Measurements from ENCODE around the gene UNC13B. TPM values are rescaled to one million over a fixed set of nuclear protein-coding genes. Genes with fewer than 3 reads are reported as not detected.

The UNC13B gene
- total and polyA plus RNA-seq, 2 experiments from 2014 or later = 8.7 to 52.1 TPM

DNA sequence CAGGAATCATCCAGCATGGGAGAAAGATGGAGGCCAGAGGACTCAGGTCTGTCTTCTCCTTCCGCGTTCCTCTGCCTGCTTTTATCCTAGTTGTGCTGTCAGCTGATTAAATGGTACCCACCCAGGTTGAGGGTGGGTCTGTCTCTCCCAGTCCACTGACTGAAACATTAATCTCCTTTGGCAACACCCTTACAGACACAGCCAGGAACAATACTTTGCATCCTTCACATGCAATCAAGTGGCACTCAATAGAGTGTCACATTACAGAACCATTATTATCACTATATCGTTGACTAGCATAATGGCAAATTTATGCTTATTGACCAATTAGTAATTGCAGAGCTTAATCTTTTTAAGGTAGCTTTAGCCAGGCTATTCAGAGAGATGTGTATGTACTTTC lies 64.8 kb downstream of the UNC13B start (continued):
- TF ChIP-seq ZNF462 (CRISPR knock-in tag; IDR thresholded peaks at IDR 0.05) (no peak), CTCF (conservative IDR thresholded peaks at IDR 0.05; ENCODE audit: low read depth in 2 of 2) (no peak), EZH2phosphoT487 (IDR thresholded peaks at IDR 0.05; ENCODE audit: unreplicated experiment) (no peak), STAT1 (IDR thresholded peaks at IDR 0.05; ENCODE audit: unreplicated experiment) (no peak)
- TF ChIP-seq, protein P1, sequence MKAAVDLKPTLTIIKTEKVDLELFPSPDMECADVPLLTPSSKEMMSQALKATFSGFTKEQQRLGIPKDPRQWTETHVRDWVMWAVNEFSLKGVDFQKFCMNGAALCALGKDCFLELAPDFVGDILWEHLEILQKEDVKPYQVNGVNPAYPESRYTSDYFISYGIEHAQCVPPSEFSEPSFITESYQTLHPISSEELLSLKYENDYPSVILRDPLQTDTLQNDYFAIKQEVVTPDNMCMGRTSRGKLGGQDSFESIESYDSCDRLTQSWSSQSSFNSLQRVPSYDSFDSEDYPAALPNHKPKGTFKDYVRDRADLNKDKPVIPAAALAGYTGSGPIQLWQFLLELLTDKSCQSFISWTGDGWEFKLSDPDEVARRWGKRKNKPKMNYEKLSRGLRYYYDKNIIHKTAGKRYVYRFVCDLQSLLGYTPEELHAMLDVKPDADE (IDR thresholded peaks at IDR 0.05) = no peak

GRCh38 chr9:35227284-35227683 lies 65.5 kb downstream of the UNC13B start:
- H3K27me3 ChIP-seq (ENCODE audit: insufficient read depth) = no peaks in the 10 kb centered on the region
- H3K9me3 Mint-ChIP-seq = no peaks in the 10 kb centered on the region
- H3K36me3 Mint-ChIP-seq (ENCODE audit: low read depth) = peaks cover 4% of the 10 kb centered on the region; the same call in 2 of the 3 replicates
- 0 out of 2 replicates have a peak, but pooled peaks cover 5% of the 10 kb centered on the region for H4K20me1 ChIP-seq (replicated peaks; ENCODE audit: insufficient read depth)
- H3K36me3 ChIP-seq (ENCODE audit: insufficient read depth) = no peaks in the 10 kb centered on the region
- DNase-seq (ENCODE audit: low spot score) (no peak), ATAC-seq (no peak)
- H3K4me2 ChIP-seq = no peak overlapping the region
- no peak overlapping the region for H3K27ac ChIP-seq (ENCODE audit: low read depth)
- no peak overlapping the region for H3K27ac Mint-ChIP-seq
- no peaks in the 10 kb centered on the region for H3K9me2 ChIP-seq (ENCODE audit: insufficient read depth)
- H3K4me3 ChIP-seq = no peak overlapping the region
- H3K79me2 ChIP-seq (replicated peaks; ENCODE audit: insufficient read depth) = peaks cover 28% of the 10 kb centered on the region
- H3K4me1 ChIP-seq (ENCODE audit: insufficient read depth) = no peaks in the 10 kb centered on the region
- no peak overlapping the region for H2AFZ ChIP-seq
- H3K4me1 Mint-ChIP-seq = peaks cover 7% of the 10 kb centered on the region; the same call in 2 of the 3 replicates
- H3F3A ChIP-seq (replicated peaks; ENCODE audit: low read depth) = no peaks in the 10 kb centered on the region
- no peaks in the 10 kb centered on the region for H3K27me3 Mint-ChIP-seq (ENCODE audit: insufficient read depth, low read depth, poor library complexity)
- no peak overlapping the region for H3K4me3 Mint-ChIP-seq
- no peak for TF ChIP-seq REST (IDR thresholded peaks at IDR 0.05; ENCODE audit: unreplicated experiment)
